Fibroblast of pulmonary artery (primary cell): ENCODE measurements around the gene IGSF3.
"Not testable (repeated sequence)": the region's sequence is repeated elsewhere in the genome, so short reads cannot be mapped to it uniquely, and the experiment has no call there.

Source experiments
- DNase-seq: peaks from one replicate; pipeline ENCODE4 v3.0.0-alpha.2; 2010; ENCODE audit warnings: low read depth
- H3K4me3 ChIP-seq: replicated peaks from 2 replicates; pipeline ENCODE4 v1.5.1; 2011; ENCODE audit warnings: low read depth, mild to moderate bottlenecking, control low read depth, low read length, moderate library complexity
- CTCF ChIP-seq: IDR thresholded peaks from 2 replicates; pipeline ENCODE4 v1.5.1; 2011; ENCODE audit warnings: mild to moderate bottlenecking, control low read depth, low read length, inconsistent platforms; ENCODE audit errors: missing control alignments

IGSF3 gene

GRCh38 chr1:116590359-116591005 lies 77.1 kb downstream of the IGSF3 start:
- DNase-seq, H3K4me3 ChIP-seq: not testable (repeated sequence)

- not testable (repeated sequence) for H3K4me3 ChIP-seq
- peak; percentile 21 for DNase-seq
Observed at GRCh38 chr1:116589101-116589735, 78.3 kb downstream of the IGSF3 start.

- no peak for TF ChIP-seq CTCF
- no peak overlapping the region for H3K4me3 ChIP-seq
- no peak for DNase-seq
Observed at GRCh38 chr1:116587501-116588227, 79.9 kb downstream of the IGSF3 start.

GRCh38 chr1:116586741-116587143 lies 80.8 kb downstream of the IGSF3 start:
- TF ChIP-seq CTCF = no peak
- no peak overlapping the region for H3K4me3 ChIP-seq
- no peak for DNase-seq

GRCh38 chr1:116585886-116586285 lies 81.6 kb downstream of the IGSF3 start:
- no peak for DNase-seq
- no peak for TF ChIP-seq CTCF
- H3K4me3 ChIP-seq = no peak overlapping the region

- no peak overlapping the region for H3K4me3 ChIP-seq
- DNase-seq = no peak
- no peak for TF ChIP-seq CTCF
Observed at GRCh38 chr1:116581323-116581885, 86.1 kb downstream of the IGSF3 start.

- no peak overlapping the region for H3K4me3 ChIP-seq
- TF ChIP-seq CTCF = no peak
- no peak for DNase-seq
Observed at GRCh38 chr1:116580446-116581322, 86.8 kb downstream of the IGSF3 start.
